Fibroblast of lung (primary cell): Measurements from ENCODE around the gene JMJD6. TPM values are rescaled to one million over a fixed set of nuclear protein-coding genes. Genes with fewer than 3 reads are reported as not detected.

ENCODE experiments used
- DNase-seq, 2 donors: peaks; one replicate each; pipeline versions ENCODE4 v3.0.0 to v3.0.0-alpha.2; 2010; ENCODE audit warnings: low read depth in 2 of 2
- H2AFZ ChIP-seq: 2 replicates; pipeline ENCODE4 v1.5.1; 2012; ENCODE audit warnings: low read length, control low read depth, inconsistent platforms
- H3K27ac ChIP-seq: 2 replicates; pipeline ENCODE4 v1.5.1; 2011; ENCODE audit warnings: low read length, control low read depth; ENCODE audit not compliant: insufficient read depth
- H3K27me3 ChIP-seq: 2 replicates; pipeline ENCODE4 v1.5.1; 2011; ENCODE audit warnings: mild to moderate bottlenecking, low read length; ENCODE audit not compliant: control insufficient read depth, insufficient read depth
- H3K36me3 ChIP-seq: 2 replicates; pipeline ENCODE4 v1.5.1; 2011; ENCODE audit warnings: low read length; ENCODE audit not compliant: control insufficient read depth, insufficient read depth
- H3K4me1 ChIP-seq: 2 replicates; pipeline ENCODE4 v1.5.1; 2011; ENCODE audit warnings: low read length; ENCODE audit not compliant: control insufficient read depth, insufficient read depth; ENCODE audit errors: extremely low read depth
- H3K4me2 ChIP-seq: 2 replicates; pipeline ENCODE4 v1.5.1; 2011; ENCODE audit warnings: low read length, control low read depth; ENCODE audit not compliant: insufficient read depth; ENCODE audit errors: extremely low read depth
- H3K4me3 ChIP-seq, 4 experiments: fragments of 200-600 bp in 1 of 4; sonication (generic) in 1 of 4; replicated peaks in 1 of 4; 2 replicates each; pipeline ENCODE4 v1.5.1; 2011 to 2016; ENCODE audit warnings: low read length in 4 of 4, low read depth in 3 of 4, mild to moderate bottlenecking in 3 of 4, control low read depth in 2 of 4, inconsistent platforms in 1 of 4, mixed read lengths in 1 of 4; ENCODE audit not compliant: insufficient read depth in 1 of 4; ENCODE audit errors: control extremely low read depth in 1 of 4
- H3K79me2 ChIP-seq: 2 replicates; pipeline ENCODE4 v1.5.1; 2012; ENCODE audit warnings: mild to moderate bottlenecking, low read length, inconsistent platforms; ENCODE audit not compliant: control insufficient read depth, insufficient read depth
- H3K9ac ChIP-seq: 2 replicates; pipeline ENCODE4 v1.5.1; 2011; ENCODE audit warnings: mild to moderate bottlenecking, low read length, control low read depth; ENCODE audit not compliant: insufficient read depth
- H3K9me3 ChIP-seq: 2 replicates; pipeline ENCODE4 v1.5.1; 2012; ENCODE audit warnings: low read depth, low read length; ENCODE audit not compliant: control insufficient read depth, insufficient read depth
- H4K20me1 ChIP-seq: 2 replicates; pipeline ENCODE4 v1.5.1; 2011; ENCODE audit warnings: low read length; ENCODE audit not compliant: control insufficient read depth, insufficient read depth; ENCODE audit errors: extremely low read depth
- EZH2 ChIP-seq: IDR thresholded peaks from 2 replicates; pipeline ENCODE4 v1.5.1; 2012; ENCODE audit warnings: low read length, control low read depth, mild to moderate bottlenecking; ENCODE audit errors: missing control alignments
- polyA plus RNA-seq, 2 donors: library from polyadenylated mRNA; depleted of rRNA in 1 of 2; stranded (reverse) in 1 of 2; unstranded in 1 of 2; fragments of >200 nt; gene quantifications; 2 replicates each; pipeline ENCODE4 v1.2.1, GENCODE V29; 2011 to 2012; ENCODE audit warnings: missing spikeins in 1 of 2
- total RNA-seq: library from RNA; depleted of rRNA; stranded (reverse); fragments of >200 nt; gene quantifications from 2 replicates; pipeline ENCODE4 v1.2.1, GENCODE V29; 2014
- TF ChIP-seq, protein P1 (sequence below), 2 donors: IDR thresholded peaks in 1 of 2; conservative IDR thresholded peaks in 1 of 2; 1 replicate in 1 of 2; 2 replicates in 1 of 2; pipeline ENCODE4 v1.5.1; 2011 to 2012; ENCODE audit warnings: low read length in 2 of 2, control low read depth in 1 of 2, inconsistent platforms in 1 of 2, low read depth in 1 of 2, mild to moderate bottlenecking in 1 of 2

JMJD6 gene
- total and polyA plus RNA-seq, 2 donors (not counting 1 experiment from before 2014, with no cell fraction given): 16.2 to 17.7 TPM

DNA sequence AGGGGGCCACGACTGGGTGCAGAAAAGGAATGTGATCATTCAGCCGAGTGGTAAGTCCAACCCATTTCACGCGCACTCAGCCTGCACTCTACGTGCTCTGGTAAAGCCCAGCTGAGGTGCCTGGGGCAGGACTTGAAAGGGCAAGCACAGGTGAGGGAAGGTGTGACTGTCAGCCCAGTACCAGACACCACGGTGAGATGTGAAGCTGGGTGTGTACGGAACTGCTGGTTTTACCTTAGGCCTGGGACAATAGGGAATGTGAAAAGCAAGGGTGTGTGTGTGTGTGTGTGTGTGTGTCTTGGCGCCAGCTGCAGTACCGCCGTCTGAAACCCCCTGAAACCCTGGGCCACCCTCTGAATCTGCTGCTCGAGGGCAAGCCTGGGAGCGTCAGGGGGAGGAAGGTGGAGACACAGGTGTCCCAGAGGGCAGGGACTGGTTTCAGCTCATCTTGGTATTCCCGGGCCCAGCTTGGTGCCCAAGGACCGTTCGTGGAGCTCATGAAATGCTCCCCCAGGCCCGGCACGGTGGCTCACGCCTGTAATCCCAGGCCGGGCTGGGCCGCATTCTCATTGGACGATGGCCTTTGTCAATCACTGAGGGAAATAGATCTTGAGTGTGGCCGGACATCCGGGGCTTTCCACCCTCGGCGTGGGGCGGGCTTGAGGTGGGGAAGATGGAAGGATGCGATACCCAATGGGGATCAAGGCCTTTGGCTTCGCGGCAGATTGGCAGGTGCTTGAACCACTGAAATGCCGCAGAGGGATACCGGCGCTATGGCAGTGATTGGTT is 55.1 kb downstream of the JMJD6 start:
- Histone ChIP-seq H3K4me2 (peak overlapping the region; percentile 79), H4K20me1 (no peaks in the 10 kb centered on the region), H3K79me2 (no peaks in the 10 kb centered on the region), H3K27me3 (no peaks in the 10 kb centered on the region), H3K36me3 (peaks cover 2% of the 10 kb centered on the region), H3K27ac (peak overlapping the region; percentile 67), H2AFZ (peak overlapping the region; percentile 94), H3K4me1 (peaks cover 9% of the 10 kb centered on the region), H3K9ac (peak overlapping the region; percentile 28), H3K4me3 (peak overlapping the region; percentile 63 to 93 (median 68)), H3K9me3 (no peaks in the 10 kb centered on the region)
- TF ChIP-seq EZH2: no peak
- TF ChIP-seq, protein P1, sequence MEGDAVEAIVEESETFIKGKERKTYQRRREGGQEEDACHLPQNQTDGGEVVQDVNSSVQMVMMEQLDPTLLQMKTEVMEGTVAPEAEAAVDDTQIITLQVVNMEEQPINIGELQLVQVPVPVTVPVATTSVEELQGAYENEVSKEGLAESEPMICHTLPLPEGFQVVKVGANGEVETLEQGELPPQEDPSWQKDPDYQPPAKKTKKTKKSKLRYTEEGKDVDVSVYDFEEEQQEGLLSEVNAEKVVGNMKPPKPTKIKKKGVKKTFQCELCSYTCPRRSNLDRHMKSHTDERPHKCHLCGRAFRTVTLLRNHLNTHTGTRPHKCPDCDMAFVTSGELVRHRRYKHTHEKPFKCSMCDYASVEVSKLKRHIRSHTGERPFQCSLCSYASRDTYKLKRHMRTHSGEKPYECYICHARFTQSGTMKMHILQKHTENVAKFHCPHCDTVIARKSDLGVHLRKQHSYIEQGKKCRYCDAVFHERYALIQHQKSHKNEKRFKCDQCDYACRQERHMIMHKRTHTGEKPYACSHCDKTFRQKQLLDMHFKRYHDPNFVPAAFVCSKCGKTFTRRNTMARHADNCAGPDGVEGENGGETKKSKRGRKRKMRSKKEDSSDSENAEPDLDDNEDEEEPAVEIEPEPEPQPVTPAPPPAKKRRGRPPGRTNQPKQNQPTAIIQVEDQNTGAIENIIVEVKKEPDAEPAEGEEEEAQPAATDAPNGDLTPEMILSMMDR (conservative IDR thresholded peaks at IDR 0.05 in 1 of 2, IDR thresholded peaks at IDR 0.05 in 1 of 2; ENCODE audit: low read depth in 1 of 2, low read length in 2 of 2): no peak
- peak; percentile 100 for DNase-seq

DNA sequence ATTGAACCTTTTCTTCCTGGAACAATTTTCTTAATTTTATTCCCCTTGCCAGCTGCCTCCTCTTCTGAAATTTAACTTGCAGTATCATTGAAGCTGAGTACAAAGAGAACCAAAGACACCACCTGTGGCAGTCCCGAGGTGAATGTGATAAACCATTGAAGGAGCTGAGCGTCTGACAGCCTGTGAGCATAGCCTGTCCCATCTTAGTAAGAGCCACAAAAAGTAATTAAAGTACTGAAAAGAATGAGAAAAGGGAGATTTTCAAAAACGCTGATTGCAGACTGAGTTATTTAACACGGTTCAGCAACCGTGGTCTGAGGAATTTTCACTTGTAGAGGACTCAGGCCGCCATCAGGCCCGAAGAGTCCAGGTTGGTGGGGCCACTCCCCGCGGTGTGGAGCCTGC is 55.7 kb downstream of the JMJD6 start:
- no peak overlapping the region for H3K9ac ChIP-seq
- H3K9me3 ChIP-seq: no peaks in the 10 kb centered on the region
- H3K27ac ChIP-seq: no peak overlapping the region
- no peak for DNase-seq
- H3K79me2 ChIP-seq: no peaks in the 10 kb centered on the region
- TF ChIP-seq, protein P1 (conservative IDR thresholded peaks at IDR 0.05 in 1 of 2, IDR thresholded peaks at IDR 0.05 in 1 of 2; ENCODE audit: low read depth in 1 of 2, low read length in 2 of 2): no peak
- no peak for TF ChIP-seq EZH2
- no peak overlapping the region for H3K4me3 ChIP-seq
- no peaks in the 10 kb centered on the region for H3K27me3 ChIP-seq
- H3K4me1 ChIP-seq: peaks cover 9% of the 10 kb centered on the region
- no peak overlapping the region for H3K4me2 ChIP-seq
- peaks cover 2% of the 10 kb centered on the region for H3K36me3 ChIP-seq
- no peak overlapping the region for H2AFZ ChIP-seq
- H4K20me1 ChIP-seq: no peaks in the 10 kb centered on the region

DNA sequence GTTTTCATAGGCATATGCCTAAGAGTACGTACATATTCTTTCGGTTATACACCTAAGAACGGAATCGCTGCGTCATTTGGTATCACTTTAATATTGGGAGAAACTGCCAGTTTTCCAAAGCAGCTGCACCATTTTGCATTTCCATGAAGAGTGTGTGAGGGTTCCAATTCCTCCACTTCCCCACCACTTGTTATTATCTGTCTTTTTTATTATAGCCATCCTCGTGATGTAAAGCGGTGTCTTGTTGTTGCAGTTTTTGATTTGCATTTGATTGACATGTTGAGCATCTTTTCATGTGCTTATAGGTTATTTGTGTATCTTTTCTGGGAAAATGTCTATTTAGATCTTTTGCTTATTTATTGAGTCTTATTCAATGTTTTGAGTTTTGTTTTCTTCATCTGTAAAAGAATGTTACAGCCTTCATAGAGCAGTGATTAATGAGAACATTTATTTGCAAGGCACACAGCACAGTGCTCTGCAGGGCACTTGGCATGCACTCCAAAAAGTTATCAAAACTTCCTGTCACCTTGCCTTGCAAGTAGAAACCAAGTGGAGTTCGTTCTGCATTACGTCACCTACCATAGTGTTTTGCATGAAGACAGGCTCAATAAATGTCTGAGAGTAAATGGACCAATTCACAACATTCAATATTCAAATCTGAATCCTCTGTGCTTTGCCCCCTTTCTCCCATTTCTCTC is 56.2 kb downstream of the JMJD6 start:
- no peak for DNase-seq
- Histone ChIP-seq H3K27ac (no peak overlapping the region), H3K9me3 (no peaks in the 10 kb centered on the region), H4K20me1 (no peaks in the 10 kb centered on the region), H3K4me2 (no peak overlapping the region), H2AFZ (no peak overlapping the region), H3K9ac (no peak overlapping the region), H3K4me3 (no peak overlapping the region), H3K79me2 (no peaks in the 10 kb centered on the region), H3K27me3 (no peaks in the 10 kb centered on the region), H3K4me1 (peaks cover 9% of the 10 kb centered on the region), H3K36me3 (peaks cover 2% of the 10 kb centered on the region)
- no peak for TF ChIP-seq EZH2
- TF ChIP-seq, protein P1 (conservative IDR thresholded peaks at IDR 0.05 in 1 of 2, IDR thresholded peaks at IDR 0.05 in 1 of 2; ENCODE audit: low read depth in 1 of 2, low read length in 2 of 2): no peak
